ENCODE measurements around the gene DMAC1.
A peak's percentile ranks its signal among the peaks of the same experiment; 100 is the strongest.

Gene DMAC1, protein sequence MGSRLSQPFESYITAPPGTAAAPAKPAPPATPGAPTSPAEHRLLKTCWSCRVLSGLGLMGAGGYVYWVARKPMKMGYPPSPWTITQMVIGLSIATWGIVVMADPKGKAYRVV

DNA sequence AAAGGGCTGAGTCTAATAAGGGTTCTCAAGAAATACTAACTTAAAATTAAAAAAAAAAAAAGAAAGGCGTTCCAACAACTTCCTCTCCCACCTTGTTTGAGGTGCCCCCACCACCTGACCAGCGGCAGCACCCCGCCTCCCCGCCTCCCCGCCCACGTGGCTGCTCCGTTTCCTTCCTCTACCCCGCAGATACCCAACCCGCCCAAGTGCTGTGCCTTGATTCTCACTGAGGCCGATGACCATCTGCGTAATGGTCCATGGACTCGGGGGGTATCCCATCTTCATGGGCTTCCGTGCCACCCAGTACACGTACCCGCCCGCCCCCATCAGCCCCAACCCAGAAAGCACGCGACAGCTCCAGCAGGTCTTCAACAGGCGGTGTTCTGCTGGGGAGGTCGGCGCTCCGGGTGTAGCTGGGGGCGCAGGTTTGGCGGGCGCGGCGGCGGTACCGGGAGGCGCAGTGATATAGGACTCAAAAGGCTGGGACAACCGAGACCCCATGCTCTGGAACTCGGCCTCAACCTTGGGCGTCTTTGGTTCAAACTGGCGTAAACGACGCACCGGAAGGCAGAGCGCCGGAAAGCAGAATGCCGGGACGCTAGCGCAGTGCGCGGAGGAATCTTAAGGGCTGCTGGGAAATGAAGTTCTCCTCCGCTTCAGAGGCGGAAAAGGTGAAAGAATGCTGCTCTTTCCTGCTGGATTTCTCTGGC, at the start of gene DMAC1:
DMAC1 (minus strand) TSS at position 545 of the 710 bp plus-strand sequence; CDS start at position 501, 44 bp downstream.
- Histone ChIP-seq H3K9me3 (ENCODE audit: insufficient read depth, low read length, severe bottlenecking) (no peaks in the 10 kb centered on the region), H3K4me3 (ENCODE audit: low read depth in 1 of 2, low read length in 2 of 2) (peak within 1 kb of the TSS; percentile 67 to 69; a peak in 3 of 4 replicates), H3K79me2 (ENCODE audit: insufficient read depth, low read length) (peaks cover 20% of the 10 kb centered on the region), H3K36me3 (ENCODE audit: insufficient read depth, low read length) (peaks cover 37% of the 10 kb centered on the region), H3K27ac (ENCODE audit: low read length) (peak within 1 kb of the TSS; percentile 97), H3K4me2 (ENCODE audit: insufficient read depth, low read length) (peak within 1 kb of the TSS; percentile 80), H4K20me1 (ENCODE audit: insufficient read depth, low read length) (no peaks in the 10 kb centered on the region), H3K4me1 (ENCODE audit: insufficient read depth, low read length) (peaks cover 27% of the 10 kb centered on the region), H3K27me3 (ENCODE audit: insufficient read depth, low read length, poor library complexity) (no peaks in the 10 kb centered on the region), H2AFZ (ENCODE audit: low read depth, low read length) (peak within 1 kb of the TSS; percentile 90), H3K9ac (ENCODE audit: low read depth, low read length) (peak within 1 kb of the TSS; percentile 93)
- peak; percentile 87 for DNase-seq
- peak; percentile 94 for ATAC-seq (ENCODE audit: insufficient read depth, low read depth)
- TF ChIP-seq EZH2 (IDR thresholded peaks at IDR 0.05; ENCODE audit: borderline replicate concordance, low read depth, low read length, severe bottlenecking): no peak
- TF ChIP-seq, protein P1, sequence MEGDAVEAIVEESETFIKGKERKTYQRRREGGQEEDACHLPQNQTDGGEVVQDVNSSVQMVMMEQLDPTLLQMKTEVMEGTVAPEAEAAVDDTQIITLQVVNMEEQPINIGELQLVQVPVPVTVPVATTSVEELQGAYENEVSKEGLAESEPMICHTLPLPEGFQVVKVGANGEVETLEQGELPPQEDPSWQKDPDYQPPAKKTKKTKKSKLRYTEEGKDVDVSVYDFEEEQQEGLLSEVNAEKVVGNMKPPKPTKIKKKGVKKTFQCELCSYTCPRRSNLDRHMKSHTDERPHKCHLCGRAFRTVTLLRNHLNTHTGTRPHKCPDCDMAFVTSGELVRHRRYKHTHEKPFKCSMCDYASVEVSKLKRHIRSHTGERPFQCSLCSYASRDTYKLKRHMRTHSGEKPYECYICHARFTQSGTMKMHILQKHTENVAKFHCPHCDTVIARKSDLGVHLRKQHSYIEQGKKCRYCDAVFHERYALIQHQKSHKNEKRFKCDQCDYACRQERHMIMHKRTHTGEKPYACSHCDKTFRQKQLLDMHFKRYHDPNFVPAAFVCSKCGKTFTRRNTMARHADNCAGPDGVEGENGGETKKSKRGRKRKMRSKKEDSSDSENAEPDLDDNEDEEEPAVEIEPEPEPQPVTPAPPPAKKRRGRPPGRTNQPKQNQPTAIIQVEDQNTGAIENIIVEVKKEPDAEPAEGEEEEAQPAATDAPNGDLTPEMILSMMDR (IDR thresholded peaks at IDR 0.05; ENCODE audit: borderline replicate concordance, extremely low read depth, low read length, poor library complexity, severe bottlenecking): no peak

DNA sequence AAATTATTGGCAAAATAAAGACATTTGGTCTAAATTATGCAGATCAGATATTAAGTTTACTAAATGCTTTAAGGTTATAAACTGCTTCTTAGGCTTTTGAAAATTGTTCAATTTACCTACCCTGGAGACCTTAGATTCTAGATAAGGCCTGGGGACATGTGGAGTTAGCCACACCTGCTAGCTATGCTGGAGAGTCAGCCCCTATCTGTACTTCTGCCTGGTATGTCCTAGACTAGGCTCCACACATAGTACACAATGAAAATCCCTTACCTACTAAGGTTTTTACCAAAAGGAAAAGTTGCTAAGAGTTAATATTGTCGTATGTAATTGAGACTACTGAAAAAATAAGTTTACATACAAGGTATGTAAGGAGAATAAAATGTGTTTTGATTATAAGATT, 49.8 kb upstream of the DMAC1 start:
- H3K79me2 ChIP-seq (ENCODE audit: insufficient read depth, low read length): no peaks in the 10 kb centered on the region
- ATAC-seq (ENCODE audit: insufficient read depth, low read depth): peak; percentile 64; the same call in 2 of the 3 replicates
- no peaks in the 10 kb centered on the region for H4K20me1 ChIP-seq (ENCODE audit: insufficient read depth, low read length)
- TF ChIP-seq, protein P1 (IDR thresholded peaks at IDR 0.05; ENCODE audit: borderline replicate concordance, extremely low read depth, low read length, poor library complexity, severe bottlenecking): no peak
- no peak for TF ChIP-seq EZH2 (IDR thresholded peaks at IDR 0.05; ENCODE audit: borderline replicate concordance, low read depth, low read length, severe bottlenecking)
- H3K9ac ChIP-seq (ENCODE audit: low read depth, low read length): no peak overlapping the region
- no peak for DNase-seq
- no peaks in the 10 kb centered on the region for H3K9me3 ChIP-seq (ENCODE audit: insufficient read depth, low read length, severe bottlenecking)
- H3K27ac ChIP-seq (ENCODE audit: low read length): no peak overlapping the region
- H3K4me1 ChIP-seq (ENCODE audit: insufficient read depth, low read length): no peaks in the 10 kb centered on the region
- no peak overlapping the region for H2AFZ ChIP-seq (ENCODE audit: low read depth, low read length)
- no peak overlapping the region for H3K4me2 ChIP-seq (ENCODE audit: insufficient read depth, low read length)
- no peaks in the 10 kb centered on the region for H3K36me3 ChIP-seq (ENCODE audit: insufficient read depth, low read length)
- H3K4me3 ChIP-seq (ENCODE audit: low read depth in 1 of 2, low read length in 2 of 2): no peak overlapping the region
- H3K27me3 ChIP-seq (ENCODE audit: insufficient read depth, low read length, poor library complexity): no peaks in the 10 kb centered on the region

DNA sequence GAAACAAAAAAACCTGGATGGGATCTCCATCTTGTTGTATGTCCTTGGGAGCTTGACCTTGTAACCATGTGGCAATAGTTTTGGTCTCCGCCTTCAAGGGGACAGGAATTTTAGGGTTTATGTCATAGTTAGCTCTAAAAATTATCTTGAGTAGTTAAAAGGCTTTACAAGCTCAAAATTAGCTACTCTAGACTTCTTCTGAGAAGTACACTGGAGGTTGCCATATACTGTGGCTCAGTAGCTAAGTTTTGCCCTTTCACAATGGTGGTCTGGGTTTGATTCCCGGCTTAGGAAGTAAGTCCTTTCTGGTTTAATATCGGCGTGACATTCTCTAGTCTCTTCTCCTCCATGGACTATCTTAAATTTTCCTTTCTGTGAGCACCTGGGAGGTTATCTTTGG, 48.9 kb upstream of the DMAC1 start:
- Histone ChIP-seq H3K36me3 (ENCODE audit: insufficient read depth, low read length) (no peaks in the 10 kb centered on the region), H4K20me1 (ENCODE audit: insufficient read depth, low read length) (no peaks in the 10 kb centered on the region), H3K9ac (ENCODE audit: low read depth, low read length) (no peak overlapping the region), H3K4me2 (ENCODE audit: insufficient read depth, low read length) (no peak overlapping the region), H3K27ac (ENCODE audit: low read length) (no peak overlapping the region), H3K4me3 (ENCODE audit: low read depth in 1 of 2, low read length in 2 of 2) (no peak overlapping the region), H3K79me2 (ENCODE audit: insufficient read depth, low read length) (no peaks in the 10 kb centered on the region), H3K4me1 (ENCODE audit: insufficient read depth, low read length) (no peaks in the 10 kb centered on the region), H3K27me3 (ENCODE audit: insufficient read depth, low read length, poor library complexity) (no peaks in the 10 kb centered on the region), H2AFZ (ENCODE audit: low read depth, low read length) (no peak overlapping the region), H3K9me3 (ENCODE audit: insufficient read depth, low read length, severe bottlenecking) (no peaks in the 10 kb centered on the region)
- ATAC-seq (ENCODE audit: insufficient read depth, low read depth) (no peak), DNase-seq (no peak)
- TF ChIP-seq, protein P1 (IDR thresholded peaks at IDR 0.05; ENCODE audit: borderline replicate concordance, extremely low read depth, low read length, poor library complexity, severe bottlenecking): no peak
- TF ChIP-seq EZH2 (IDR thresholded peaks at IDR 0.05; ENCODE audit: borderline replicate concordance, low read depth, low read length, severe bottlenecking): no peak

All from DND-41 (cell line).